ENCODE measurements around the gene IRF2BP1. TPM values are rescaled to one million over a fixed set of nuclear protein-coding genes. Genes with fewer than 3 reads are reported as not detected.

IRF2BP1 gene
- total RNA-seq, 1 donor from 2014 or later = 9.8 TPM

DNA sequence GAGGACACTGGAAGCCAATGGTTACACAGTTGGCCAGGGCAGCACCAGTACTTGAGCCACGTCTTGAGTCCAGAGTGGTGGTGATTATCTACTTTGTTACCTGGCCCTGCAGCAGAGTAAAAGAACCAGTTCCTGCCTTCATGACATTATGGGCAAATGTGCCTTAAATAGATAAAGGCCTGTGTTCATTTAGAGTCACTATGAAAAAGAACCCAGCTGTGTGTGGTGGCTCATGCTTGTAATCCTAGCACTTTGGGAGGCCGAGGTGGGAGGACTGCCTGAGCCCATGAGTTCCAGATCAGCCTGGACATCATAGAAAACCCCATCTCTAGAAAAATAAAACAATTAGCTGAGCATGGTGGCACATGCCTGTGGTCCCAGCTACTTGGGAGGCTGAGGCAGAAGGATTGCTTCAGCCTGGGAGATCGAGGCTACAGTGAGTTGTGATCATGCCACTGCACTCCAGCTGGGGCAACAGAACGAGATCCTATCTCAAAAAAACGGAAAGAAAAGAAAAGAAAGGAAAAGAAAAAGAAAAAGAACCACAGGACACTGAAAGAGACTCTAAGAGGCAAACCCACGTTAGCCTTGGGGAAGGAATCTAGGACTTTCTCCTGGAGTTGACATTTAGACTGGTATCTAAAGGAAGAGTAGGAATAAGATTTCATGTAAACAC lies 3.4 kb upstream of the IRF2BP1 start:
- H3K9me3 Mint-ChIP-seq = no peaks in the 10 kb centered on the region
- no peak for TF ChIP-seq EZH2 (IDR thresholded peaks at IDR 0.05)
- no peak for TF ChIP-seq EZH2phosphoT487 (IDR thresholded peaks at IDR 0.05)
- TF ChIP-seq CTCF (IDR thresholded peaks at IDR 0.05) = no peak
- Histone ChIP-seq H3K4me2 (no peak overlapping the region), H4K20me1 (ENCODE audit: low read depth) (peaks cover 13% of the 10 kb centered on the region), H3K9me3 (ENCODE audit: low read depth) (no peaks in the 10 kb centered on the region), H3F3A (ENCODE audit: low read depth) (peaks cover 31% of the 10 kb centered on the region), H3K36me3 (no peaks in the 10 kb centered on the region), H3K4me1 (peaks cover 6% of the 10 kb centered on the region), H3K4me3 (no peak overlapping the region), H3K79me2 (ENCODE audit: low read depth) (peaks cover 13% of the 10 kb centered on the region), H2AFZ (replicated peaks) (no peak overlapping the region), H3K9ac (no peak overlapping the region), H3K27me3 (no peaks in the 10 kb centered on the region), H3K27ac (no peak overlapping the region)
- peaks cover 8% of the 10 kb centered on the region for H3K27me3 Mint-ChIP-seq (ENCODE audit: insufficient read depth, low read depth)
- H3K4me1 Mint-ChIP-seq = peaks cover 16% of the 10 kb centered on the region
- no peak for DNase-seq (ENCODE audit: low spot score)
- no peak overlapping the region for H3K27ac Mint-ChIP-seq
- no peak overlapping the region for H3K4me3 Mint-ChIP-seq
- peaks cover 4% of the 10 kb centered on the region for H3K36me3 Mint-ChIP-seq

DNA sequence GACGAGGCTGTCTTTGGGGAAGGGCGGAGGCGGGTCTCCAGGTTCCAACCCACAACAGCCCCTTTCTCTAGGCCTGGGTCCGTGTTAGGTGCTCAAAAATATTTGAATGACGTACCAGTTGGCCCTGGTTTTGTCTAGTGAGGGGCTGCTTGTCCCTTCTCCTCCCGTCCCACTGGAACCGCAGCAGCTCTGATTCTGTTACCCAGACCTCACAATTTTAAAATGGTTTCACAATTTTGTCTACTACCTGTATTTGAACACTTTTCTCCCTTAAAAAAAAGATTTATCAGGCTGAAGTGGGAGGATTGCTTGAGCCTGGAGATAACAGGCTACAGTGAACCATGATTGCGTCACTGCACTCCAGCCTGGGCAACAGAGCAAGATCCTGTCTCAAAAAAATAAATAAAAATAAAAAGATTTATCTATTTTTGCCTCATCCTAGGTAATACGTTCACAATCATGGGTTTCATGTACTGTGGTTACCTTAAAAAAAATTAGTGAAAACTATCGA lies 1.3 kb upstream of the IRF2BP1 start:
- no peaks in the 10 kb centered on the region for H3K9me3 Mint-ChIP-seq

DNA sequence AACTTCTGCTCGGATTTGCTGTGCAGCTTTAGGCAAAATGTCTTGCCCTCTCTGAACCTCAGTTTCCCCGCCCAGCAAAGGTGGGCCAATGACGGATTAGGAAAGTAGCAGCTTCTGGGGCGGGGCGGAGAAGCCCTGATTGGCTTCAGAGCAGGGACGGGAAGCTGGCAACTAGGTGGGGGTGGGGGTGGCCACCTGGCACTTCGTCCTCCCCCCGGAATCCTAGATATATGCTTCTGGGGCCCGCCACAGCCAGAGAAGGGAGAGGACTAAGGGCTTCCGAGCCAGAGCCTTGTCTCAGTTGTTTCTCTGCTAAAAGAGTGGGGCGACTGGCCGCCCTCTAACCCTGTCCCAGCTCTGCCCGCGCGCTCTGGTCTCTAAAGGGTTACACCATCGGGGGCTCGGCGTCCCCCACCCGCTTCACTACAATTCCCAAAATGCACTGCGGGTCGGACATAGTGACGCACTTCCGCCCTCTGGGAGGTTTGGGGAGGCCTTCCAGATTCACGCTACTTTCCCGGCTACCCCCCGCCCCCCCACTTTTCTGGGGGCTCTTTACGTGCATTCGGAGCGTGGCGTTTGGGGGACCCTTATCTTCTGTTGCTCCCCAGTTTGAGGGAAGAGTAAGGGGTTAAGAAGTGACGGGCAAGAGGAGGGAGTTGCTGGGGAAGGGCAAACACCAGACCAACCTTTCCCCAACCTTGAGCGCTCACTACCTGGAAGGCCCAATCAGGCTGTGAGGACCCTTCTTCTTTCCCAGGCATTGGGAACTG lies 672 bp upstream of the IRF2BP1 start:
- H3K9me3 ChIP-seq (ENCODE audit: low read depth) = no peaks in the 10 kb centered on the region
- H4K20me1 ChIP-seq (ENCODE audit: low read depth) = peaks cover 27% of the 10 kb centered on the region
- peak overlapping the region; percentile 67 for H3K27ac ChIP-seq
- no peaks in the 10 kb centered on the region for H3K9me3 Mint-ChIP-seq
- H3K79me2 ChIP-seq (ENCODE audit: low read depth) = peaks cover 21% of the 10 kb centered on the region
- H3K27me3 ChIP-seq = no peaks in the 10 kb centered on the region
- peak overlapping the region; percentile 70 for H3K4me3 ChIP-seq
- peak overlapping the region; percentile 97 for H3K27ac Mint-ChIP-seq
- H3F3A ChIP-seq (ENCODE audit: low read depth) = peaks cover 44% of the 10 kb centered on the region
- peak overlapping the region; percentile 89 for H2AFZ ChIP-seq (replicated peaks)
- H3K36me3 ChIP-seq = no peaks in the 10 kb centered on the region
- peak overlapping the region; percentile 82 for H3K4me2 ChIP-seq
- peaks cover 8% of the 10 kb centered on the region for H3K36me3 Mint-ChIP-seq
- TF ChIP-seq EZH2 (IDR thresholded peaks at IDR 0.05) (no peak), EZH2phosphoT487 (IDR thresholded peaks at IDR 0.05) (no peak), CTCF (IDR thresholded peaks at IDR 0.05) (no peak)
- H3K27me3 Mint-ChIP-seq (ENCODE audit: insufficient read depth, low read depth) = peaks cover 11% of the 10 kb centered on the region
- H3K4me3 Mint-ChIP-seq = peak overlapping the region; percentile 98
- peak; percentile 97 for DNase-seq (ENCODE audit: low spot score)
- peak overlapping the region; percentile 76 for H3K9ac ChIP-seq
- peaks cover 21% of the 10 kb centered on the region for H3K4me1 ChIP-seq
- peaks cover 28% of the 10 kb centered on the region for H3K4me1 Mint-ChIP-seq

More for the DNA sequence above, 1.3 kb upstream of the IRF2BP1 start:
- H3K4me2 ChIP-seq = peak overlapping the region; percentile 82
- TF ChIP-seq CTCF (IDR thresholded peaks at IDR 0.05) (no peak), EZH2 (IDR thresholded peaks at IDR 0.05) (no peak)
- peaks cover 27% of the 10 kb centered on the region for H4K20me1 ChIP-seq (ENCODE audit: low read depth)
- no peaks in the 10 kb centered on the region for H3K27me3 ChIP-seq
- no peaks in the 10 kb centered on the region for H3K9me3 ChIP-seq (ENCODE audit: low read depth)
- H3K27ac Mint-ChIP-seq = peak overlapping the region; percentile 97
- peaks cover 15% of the 10 kb centered on the region for H3K4me1 ChIP-seq
- peaks cover 8% of the 10 kb centered on the region for H3K36me3 Mint-ChIP-seq
- DNase-seq (ENCODE audit: low spot score) = peak; percentile 48
- H3K9ac ChIP-seq = peak overlapping the region; percentile 76
- H3K27me3 Mint-ChIP-seq (ENCODE audit: insufficient read depth, low read depth) = peaks cover 10% of the 10 kb centered on the region
- H3K4me1 Mint-ChIP-seq = peaks cover 28% of the 10 kb centered on the region
- peak overlapping the region; percentile 98 for H3K4me3 Mint-ChIP-seq
- peak overlapping the region; percentile 67 for H3K27ac ChIP-seq
- H3K36me3 ChIP-seq = no peaks in the 10 kb centered on the region
- peak overlapping the region; percentile 70 for H3K4me3 ChIP-seq
- peaks cover 40% of the 10 kb centered on the region for H3F3A ChIP-seq (ENCODE audit: low read depth)
- H2AFZ ChIP-seq (replicated peaks) = peak overlapping the region; percentile 89
- H3K79me2 ChIP-seq (ENCODE audit: low read depth) = peaks cover 21% of the 10 kb centered on the region
